GM03348 (cell line): Measurements from ENCODE around the gene AARS2.
A peak's percentile ranks its signal among the peaks of the same experiment; 100 is the strongest.

Experiments used
- DNase-seq: peaks from one replicate; pipeline ENCODE4 v3.0.0; 2012; ENCODE audit warnings: low spot score

The AARS2 gene

DNA sequence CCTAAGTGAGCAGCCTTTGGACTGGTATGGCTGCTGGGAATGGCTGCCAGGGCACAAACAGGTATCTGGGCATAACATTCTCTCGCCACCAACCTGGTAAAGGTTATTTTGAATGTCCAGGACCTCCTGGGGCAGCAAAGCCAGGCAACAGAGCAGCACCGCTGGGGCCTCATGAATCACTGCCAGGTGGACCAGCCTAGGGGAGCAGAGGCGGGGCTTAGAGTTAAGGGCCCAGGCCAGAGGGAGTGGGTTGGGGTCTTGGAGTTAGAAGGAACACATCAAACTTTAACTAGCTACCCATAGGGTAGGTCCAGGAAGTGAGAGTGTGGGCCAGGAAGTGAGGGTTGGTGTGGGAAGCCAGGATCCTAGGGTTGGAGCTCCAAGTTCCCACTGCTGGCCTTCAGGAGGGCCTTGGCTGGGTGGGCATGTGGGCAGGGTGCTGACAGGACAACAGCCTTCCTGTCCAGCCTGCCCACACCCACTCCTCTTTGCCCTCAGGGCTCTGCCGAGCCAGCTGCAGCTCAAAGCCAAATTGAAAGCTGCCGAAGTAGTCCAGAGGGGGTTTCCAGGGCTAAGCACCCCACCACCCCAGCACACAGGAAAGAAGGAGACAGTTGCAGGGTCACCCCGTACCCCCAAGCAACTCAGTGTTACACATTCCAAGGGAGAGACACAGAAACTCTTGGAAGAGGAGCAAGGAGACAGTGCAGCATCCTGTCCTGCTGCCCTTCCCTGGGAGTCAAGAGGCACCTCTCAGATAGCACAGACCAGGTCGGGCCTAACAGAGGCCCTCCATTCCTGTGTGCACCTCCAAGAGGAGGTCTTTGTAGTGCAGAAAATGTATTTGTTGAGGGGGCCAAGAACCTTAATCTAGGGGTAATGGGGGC is 50.4 kb downstream of the AARS2 start:
- DNase-seq, result no peak

GRCh38 chr6:44261581-44261980 is 51.6 kb downstream of the AARS2 start:
- DNase-seq, result no peak

- no peak for DNase-seq
Observed at GRCh38 chr6:44260451-44261297, 52.5 kb downstream of the AARS2 start.

- DNase-seq, result no peak
Observed at GRCh38 chr6:44260011-44260410, 53.1 kb downstream of the AARS2 start.

DNA sequence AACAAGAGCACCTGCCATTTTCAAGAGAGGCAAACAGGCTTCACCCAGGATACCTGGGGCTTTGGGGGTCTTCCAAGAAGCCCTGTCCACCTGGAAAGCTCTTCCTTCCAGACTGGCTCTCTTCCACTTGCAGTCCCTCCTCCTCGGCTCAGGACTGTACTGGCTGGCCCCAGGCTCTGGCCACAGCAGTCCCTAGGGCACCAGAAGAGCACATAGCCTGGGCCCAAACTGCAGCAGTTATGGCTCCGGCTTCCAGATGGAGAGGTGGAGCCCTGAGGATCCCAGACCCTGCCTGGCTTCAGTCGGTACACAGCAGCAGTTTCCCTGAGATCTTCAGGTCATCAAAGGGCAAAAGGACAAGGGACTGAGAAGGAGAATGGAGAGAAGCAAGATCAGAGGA is 54.2 kb downstream of the AARS2 start:
- no peak for DNase-seq

- DNase-seq, result no peak
Observed at GRCh38 chr6:44258325-44258863, 54.8 kb downstream of the AARS2 start.

GRCh38 chr6:44257753-44258324 is 55.3 kb downstream of the AARS2 start:
- DNase-seq, result no peak

- DNase-seq, result peak; percentile 95
Observed at GRCh38 chr6:44257025-44257752, 56.0 kb downstream of the AARS2 start, which contains the start of gene SLC35B2. TSS of gene SLC35B2 (minus strand) at chr6:44257528. CDS start at chr6:44257410, 118 bp downstream.

DNA sequence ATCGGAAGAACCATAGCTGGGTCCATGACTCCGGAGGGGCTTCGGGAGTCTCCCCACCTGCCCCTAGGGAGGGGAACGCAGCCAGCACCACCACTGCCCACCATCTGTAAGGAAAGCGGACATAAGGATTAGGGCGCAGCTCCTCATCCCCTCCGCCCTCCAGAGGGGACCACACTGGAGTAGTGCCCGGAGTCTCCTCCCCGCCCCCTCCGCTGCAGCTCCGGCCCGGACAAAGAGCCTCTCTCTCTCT is 56.4 kb downstream of the AARS2 start:
- DNase-seq, result no peak

- DNase-seq, result no peak
Observed at GRCh38 chr6:44255871-44256774, 57.0 kb downstream of the AARS2 start.

DNA sequence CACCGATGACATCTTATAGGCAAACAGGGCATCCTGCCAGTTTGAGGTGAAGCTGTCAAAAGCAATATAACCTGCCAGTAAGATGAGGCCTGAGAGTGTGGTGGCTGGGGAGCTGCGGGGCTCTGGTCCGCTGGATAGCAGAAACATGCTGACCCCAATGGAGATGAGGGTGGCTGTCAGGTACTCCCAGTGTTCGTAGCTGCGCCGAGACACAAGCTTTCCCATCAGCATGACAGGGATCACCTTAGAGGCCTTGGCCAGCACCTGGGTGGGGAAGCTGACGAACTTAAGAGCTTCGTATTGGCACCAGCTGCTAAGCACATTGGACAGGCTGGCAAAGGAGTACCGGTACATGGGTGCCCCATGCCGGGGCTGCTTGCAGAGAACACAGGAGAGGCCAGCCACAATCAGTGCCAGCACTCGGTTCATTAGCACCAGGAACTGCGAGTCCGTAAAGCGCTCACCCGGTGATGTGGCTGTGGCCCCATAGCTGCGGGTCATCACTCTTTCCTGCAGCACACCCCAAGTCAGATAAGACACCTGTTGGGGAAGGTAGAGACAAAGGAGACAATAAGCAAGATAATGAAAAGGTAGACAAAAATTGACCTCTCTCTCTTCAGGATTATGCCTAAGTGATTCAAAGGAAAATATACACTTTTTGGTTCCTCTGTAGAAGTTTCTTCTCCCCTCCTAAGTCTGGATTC is 57.9 kb downstream of the AARS2 start:
- DNase-seq, result no peak

DNA sequence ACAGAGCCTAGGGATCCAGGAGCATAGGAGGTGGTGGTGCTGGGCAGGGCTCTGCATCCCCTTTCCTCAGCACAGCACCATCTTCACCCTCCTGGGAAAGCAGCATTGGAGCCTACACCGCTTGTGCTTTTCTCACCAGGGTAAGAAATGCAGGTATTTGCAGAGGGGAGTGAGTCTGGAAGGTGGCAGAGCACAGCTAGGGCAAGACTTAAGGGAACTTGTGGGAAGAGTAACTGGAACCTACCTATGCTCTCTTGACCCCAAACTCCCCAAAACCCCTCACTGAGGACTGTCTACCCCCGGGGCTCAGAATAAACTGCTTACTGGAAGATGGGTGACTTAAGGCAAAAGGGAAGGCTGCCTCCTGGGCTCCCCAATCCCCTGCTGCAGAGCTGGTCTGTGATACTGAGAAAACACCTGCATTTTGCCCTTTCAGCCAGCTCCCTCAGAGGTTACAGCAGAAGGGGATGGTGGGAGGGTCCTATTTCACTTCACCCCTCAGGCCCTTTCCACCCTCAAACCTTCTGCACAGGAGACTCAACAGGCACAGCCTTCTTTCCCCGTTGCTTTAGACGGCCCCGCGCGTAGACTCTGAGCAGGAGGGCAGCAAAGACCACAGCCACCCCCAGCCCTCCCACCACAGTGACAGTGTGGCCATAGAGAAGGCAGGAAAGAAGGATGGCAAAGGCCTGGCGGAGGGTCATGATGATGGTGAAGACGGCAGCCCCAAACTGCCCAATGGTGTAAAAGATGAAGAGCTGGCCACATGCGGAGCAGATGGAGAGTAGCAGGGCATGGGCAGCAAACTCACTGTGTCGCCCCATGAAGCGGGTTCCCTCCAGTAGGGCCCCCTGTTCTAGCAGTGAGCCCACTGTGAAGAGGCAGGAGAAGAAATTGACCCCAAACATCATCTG is 58.7 kb downstream of the AARS2 start:
- no peak for DNase-seq

DNA sequence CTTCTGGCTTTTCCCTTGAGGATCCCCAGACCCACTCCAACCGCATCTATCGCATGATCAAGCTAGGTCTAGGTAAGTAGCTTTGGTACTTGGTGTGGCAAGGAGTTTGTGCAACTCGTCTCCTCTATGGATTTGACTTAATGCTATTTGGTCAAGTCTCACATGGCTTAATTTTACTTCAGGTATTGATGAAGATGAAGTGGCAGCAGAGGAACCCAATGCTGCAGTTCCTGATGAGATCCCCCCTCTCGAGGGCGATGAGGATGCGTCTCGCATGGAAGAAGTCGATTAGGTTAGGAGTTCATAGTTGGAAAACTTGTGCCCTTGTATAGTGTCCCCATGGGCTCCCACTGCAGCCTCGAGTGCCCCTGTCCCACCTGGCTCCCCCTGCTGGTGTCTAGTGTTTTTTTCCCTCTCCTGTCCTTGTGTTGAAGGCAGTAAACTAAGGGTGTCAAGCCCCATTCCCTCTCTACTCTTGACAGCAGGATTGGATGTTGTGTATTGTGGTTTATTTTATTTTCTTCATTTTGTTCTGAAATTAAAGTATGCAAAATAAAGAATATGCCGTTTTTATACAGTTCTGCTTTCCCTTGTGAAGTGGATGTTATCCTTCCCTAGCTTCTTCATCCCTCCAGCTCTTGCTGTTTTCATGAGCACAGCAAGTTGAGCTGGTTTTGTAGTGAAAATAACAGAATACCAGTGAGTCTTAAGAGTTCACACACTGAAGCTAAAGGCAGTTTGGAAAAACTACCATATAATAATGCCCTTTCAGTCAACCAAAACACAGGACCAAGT is 59.6 kb downstream of the AARS2 start:
- DNase-seq, result no peak

DNA sequence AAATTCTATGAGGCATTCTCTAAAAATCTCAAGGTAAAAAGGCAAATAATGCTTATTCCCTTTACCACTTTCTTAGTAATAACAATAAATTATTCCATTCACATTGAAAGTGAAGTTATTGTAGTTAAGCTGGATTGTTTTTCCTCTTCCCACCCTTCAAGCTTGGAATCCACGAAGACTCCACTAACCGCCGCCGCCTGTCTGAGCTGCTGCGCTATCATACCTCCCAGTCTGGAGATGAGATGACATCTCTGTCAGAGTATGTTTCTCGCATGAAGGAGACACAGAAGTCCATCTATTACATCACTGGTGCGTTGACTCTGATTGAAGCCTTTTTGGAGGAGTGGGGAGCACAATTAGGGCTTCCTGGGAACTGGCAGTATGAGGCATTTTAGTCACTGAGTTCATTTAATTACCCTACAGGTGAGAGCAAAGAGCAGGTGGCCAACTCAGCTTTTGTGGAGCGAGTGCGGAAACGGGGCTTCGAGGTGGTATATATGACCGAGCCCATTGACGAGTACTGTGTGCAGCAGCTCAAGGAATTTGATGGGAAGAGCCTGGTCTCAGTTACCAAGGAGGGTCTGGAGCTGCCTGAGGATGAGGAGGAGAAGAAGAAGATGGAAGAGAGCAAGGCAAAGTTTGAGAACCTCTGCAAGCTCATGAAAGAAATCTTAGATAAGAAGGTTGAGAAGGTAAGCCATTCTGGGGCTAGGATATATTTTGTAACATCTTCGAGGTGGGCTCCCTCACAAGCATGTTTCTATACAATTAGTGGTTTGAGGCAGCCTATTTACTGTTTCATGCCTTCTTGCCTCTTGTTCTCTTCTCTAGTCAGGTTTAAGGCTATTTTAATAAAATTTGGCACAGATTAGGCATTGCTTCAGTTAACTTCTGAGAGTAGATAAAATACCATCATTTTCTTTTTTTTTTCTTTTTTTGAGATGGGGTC is 61.3 kb downstream of the AARS2 start:
- DNase-seq, result no peak

GRCh38 chr6:44250718-44251123 is 62.4 kb downstream of the AARS2 start:
- DNase-seq, result no peak

DNA sequence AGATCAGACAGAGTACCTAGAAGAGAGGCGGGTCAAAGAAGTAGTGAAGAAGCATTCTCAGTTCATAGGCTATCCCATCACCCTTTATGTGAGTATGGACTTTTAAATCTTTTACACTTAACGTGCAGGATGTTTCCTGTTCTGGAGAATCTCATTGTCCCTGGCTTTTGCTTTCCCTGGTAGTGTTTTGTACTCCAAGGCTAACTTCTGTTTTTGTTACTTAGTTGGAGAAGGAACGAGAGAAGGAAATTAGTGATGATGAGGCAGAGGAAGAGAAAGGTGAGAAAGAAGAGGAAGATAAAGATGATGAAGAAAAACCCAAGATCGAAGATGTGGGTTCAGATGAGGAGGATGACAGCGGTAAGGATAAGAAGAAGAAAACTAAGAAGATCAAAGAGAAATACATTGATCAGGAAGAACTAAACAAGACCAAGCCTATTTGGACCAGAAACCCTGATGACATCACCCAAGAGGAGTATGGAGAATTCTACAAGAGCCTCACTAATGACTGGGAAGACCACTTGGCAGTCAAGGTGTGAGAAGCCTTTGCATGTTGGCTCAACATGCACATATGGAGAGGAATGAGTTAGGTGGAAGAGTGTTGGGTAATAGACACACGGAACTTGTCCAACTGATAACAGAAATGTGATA is 63.0 kb downstream of the AARS2 start:
- no peak for DNase-seq
